Muscle layer of duodenum (tissue), 2 donors: Measurements from ENCODE around the gene PTPRK.

ENCODE experiments used
- H3K27ac ChIP-seq: one replicate; pipeline ENCODE4 v1.7.0; 2013; ENCODE audit warnings: mild to moderate bottlenecking, low read length
- H3K27me3 ChIP-seq: one replicate; pipeline ENCODE4 v1.7.0; 2013; ENCODE audit warnings: low read depth, mild to moderate bottlenecking, control low read depth, low read length
- H3K36me3 ChIP-seq, 2 donors: one replicate each; pipeline ENCODE4 v1.7.0; 2013; ENCODE audit warnings: low read length in 2 of 2, control low read depth in 1 of 2, mild to moderate bottlenecking in 1 of 2; ENCODE audit not compliant: insufficient read depth in 2 of 2, control insufficient read depth in 1 of 2
- H3K4me1 ChIP-seq, 2 donors: one replicate each; pipeline ENCODE4 v1.7.0; 2013; ENCODE audit warnings: low read length in 2 of 2, mild to moderate bottlenecking in 2 of 2, control low read depth in 1 of 2, moderate library complexity in 1 of 2; ENCODE audit not compliant: insufficient read depth in 2 of 2, control insufficient read depth in 1 of 2
- H3K4me3 ChIP-seq, 2 donors: one replicate each; pipeline ENCODE4 v1.7.0; 2013; ENCODE audit warnings: low read length in 2 of 2, low read depth in 1 of 2, mild to moderate bottlenecking in 1 of 2
- H3K9me3 ChIP-seq, 2 donors: one replicate each; pipeline ENCODE4 v1.7.0; 2013; ENCODE audit warnings: low read length in 2 of 2, control low read depth in 1 of 2, mild to moderate bottlenecking in 1 of 2; ENCODE audit not compliant: control insufficient read depth in 1 of 2
- donor health status: healthy.

The PTPRK gene

GRCh38 chr6:128388380-128388779 lies 132.0 kb downstream of the PTPRK start:
- Histone ChIP-seq H3K27me3 (no peaks in the 10 kb centered on the region), H3K4me3 (no peak overlapping the region), H3K36me3 (no peaks in the 10 kb centered on the region), H3K27ac (no peak overlapping the region), H3K4me1 (peaks cover 0 to 12% of the 10 kb centered on the region in 2 donors), H3K9me3 (no peaks in the 10 kb centered on the region)

- Histone ChIP-seq H3K36me3 (no peaks in the 10 kb centered on the region), H3K4me3 (no peak overlapping the region), H3K27ac (no peak overlapping the region), H3K4me1 (peaks cover 0 to 23% of the 10 kb centered on the region in 2 donors), H3K27me3 (no peaks in the 10 kb centered on the region), H3K9me3 (peaks cover 0 to 4% of the 10 kb centered on the region in 2 donors)
Measured at GRCh38 chr6:128380891-128381290, 139.5 kb downstream of the PTPRK start.

GRCh38 chr6:128379577-128379976 lies 140.8 kb downstream of the PTPRK start:
- H3K9me3 ChIP-seq = peaks cover 0 to 4% of the 10 kb centered on the region in 2 donors
- no peak overlapping the region for H3K27ac ChIP-seq
- H3K27me3 ChIP-seq = no peaks in the 10 kb centered on the region
- H3K36me3 ChIP-seq = no peaks in the 10 kb centered on the region
- no peak overlapping the region for H3K4me3 ChIP-seq
- H3K4me1 ChIP-seq = peaks cover 0 to 23% of the 10 kb centered on the region in 2 donors

GRCh38 chr6:128376952-128377503 lies 143.4 kb downstream of the PTPRK start:
- Histone ChIP-seq H3K4me1 (peaks cover 0 to 14% of the 10 kb centered on the region in 2 donors), H3K36me3 (no peaks in the 10 kb centered on the region), H3K27ac (no peak overlapping the region), H3K9me3 (peaks cover 0 to 4% of the 10 kb centered on the region in 2 donors), H3K4me3 (no peak overlapping the region), H3K27me3 (no peaks in the 10 kb centered on the region)

- no peak overlapping the region for H3K27ac ChIP-seq
- peaks cover 0 to 15% of the 10 kb centered on the region in 2 donors for H3K4me1 ChIP-seq
- H3K4me3 ChIP-seq = no peak overlapping the region
Measured at GRCh38 chr6:128371136-128371535, 149.3 kb downstream of the PTPRK start.

GRCh38 chr6:128370072-128370471 lies 150.3 kb downstream of the PTPRK start:
- Histone ChIP-seq H3K4me3 (no peak overlapping the region), H3K36me3 (no peaks in the 10 kb centered on the region), H3K27ac (peak overlapping the region; percentile 6), H3K27me3 (no peaks in the 10 kb centered on the region), H3K4me1 (peaks cover 0 to 20% of the 10 kb centered on the region in 2 donors), H3K9me3 (no peaks in the 10 kb centered on the region)

More at GRCh38 chr6:128371136-128371535, 149.3 kb downstream of the PTPRK start:
- Histone ChIP-seq H3K36me3 (no peaks in the 10 kb centered on the region), H3K27me3 (no peaks in the 10 kb centered on the region), H3K9me3 (no peaks in the 10 kb centered on the region)

GRCh38 chr6:128368213-128368944 lies 152.0 kb downstream of the PTPRK start:
- Histone ChIP-seq H3K4me1 (peaks cover 0 to 22% of the 10 kb centered on the region in 2 donors), H3K36me3 (no peaks in the 10 kb centered on the region), H3K27ac (no peak overlapping the region)

GRCh38 chr6:128367437-128367836 lies 153.0 kb downstream of the PTPRK start:
- H3K36me3 ChIP-seq = no peaks in the 10 kb centered on the region
- no peak overlapping the region for H3K27ac ChIP-seq
- H3K4me3 ChIP-seq = no peak overlapping the region
- H3K9me3 ChIP-seq = no peaks in the 10 kb centered on the region
- H3K27me3 ChIP-seq = no peaks in the 10 kb centered on the region
- peaks cover 0 to 22% of the 10 kb centered on the region in 2 donors for H3K4me1 ChIP-seq

More at GRCh38 chr6:128368213-128368944, 152.0 kb downstream of the PTPRK start:
- H3K27me3 ChIP-seq = no peaks in the 10 kb centered on the region
- no peaks in the 10 kb centered on the region for H3K9me3 ChIP-seq
- no peak overlapping the region for H3K4me3 ChIP-seq

- Histone ChIP-seq H3K27me3 (no peaks in the 10 kb centered on the region), H3K36me3 (no peaks in the 10 kb centered on the region), H3K9me3 (no peaks in the 10 kb centered on the region), H3K4me1 (peaks cover 0 to 19% of the 10 kb centered on the region in 2 donors), H3K4me3 (no peak overlapping the region), H3K27ac (no peak overlapping the region)
Measured at GRCh38 chr6:128365520-128366160, 154.8 kb downstream of the PTPRK start.

- H3K9me3 ChIP-seq = no peaks in the 10 kb centered on the region
- H3K27ac ChIP-seq = no peak overlapping the region
- H3K36me3 ChIP-seq = no peaks in the 10 kb centered on the region
- H3K27me3 ChIP-seq = no peaks in the 10 kb centered on the region
- no peak overlapping the region for H3K4me3 ChIP-seq
- H3K4me1 ChIP-seq = peaks cover 0 to 19% of the 10 kb centered on the region in 2 donors
Measured at GRCh38 chr6:128364766-128365519, 155.5 kb downstream of the PTPRK start.
